ENCODE results near the gene CYREN. TPM values are rescaled to one million over a fixed set of nuclear protein-coding genes. Genes with fewer than 3 reads are reported as not detected.
A peak's percentile ranks its signal among the peaks of the same experiment; 100 is the strongest.
"Not testable (repeated sequence)": the region's sequence is repeated elsewhere in the genome, so short reads cannot be mapped to it uniquely, and the experiment has no call there.

The CYREN gene
- total RNA-seq, 1 experiment from 2014 or later: 84.8 TPM

DNA sequence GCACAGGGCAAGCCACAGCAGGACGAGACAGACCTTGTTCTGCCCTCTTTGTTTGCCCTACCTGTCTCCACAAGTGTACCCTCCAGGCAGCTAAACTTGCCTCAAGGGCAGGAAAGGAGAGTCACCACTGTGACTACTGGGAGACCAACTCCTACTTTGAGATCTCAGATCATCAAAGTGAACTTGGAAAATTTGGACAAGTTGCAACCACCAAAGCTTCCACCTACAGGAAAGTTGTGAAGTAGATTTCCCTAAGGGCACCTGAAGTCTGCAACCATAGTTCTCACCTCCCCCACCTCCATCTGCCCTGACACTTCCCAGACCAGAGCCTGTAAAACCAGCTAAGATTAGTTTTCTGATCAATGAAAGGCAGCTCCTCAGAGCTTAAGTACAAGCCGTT is 43.3 kb upstream of the CYREN start:
- no peak overlapping the region for H3K27ac Mint-ChIP-seq (ENCODE audit: unreplicated experiment)
- TF ChIP-seq, protein P1, sequence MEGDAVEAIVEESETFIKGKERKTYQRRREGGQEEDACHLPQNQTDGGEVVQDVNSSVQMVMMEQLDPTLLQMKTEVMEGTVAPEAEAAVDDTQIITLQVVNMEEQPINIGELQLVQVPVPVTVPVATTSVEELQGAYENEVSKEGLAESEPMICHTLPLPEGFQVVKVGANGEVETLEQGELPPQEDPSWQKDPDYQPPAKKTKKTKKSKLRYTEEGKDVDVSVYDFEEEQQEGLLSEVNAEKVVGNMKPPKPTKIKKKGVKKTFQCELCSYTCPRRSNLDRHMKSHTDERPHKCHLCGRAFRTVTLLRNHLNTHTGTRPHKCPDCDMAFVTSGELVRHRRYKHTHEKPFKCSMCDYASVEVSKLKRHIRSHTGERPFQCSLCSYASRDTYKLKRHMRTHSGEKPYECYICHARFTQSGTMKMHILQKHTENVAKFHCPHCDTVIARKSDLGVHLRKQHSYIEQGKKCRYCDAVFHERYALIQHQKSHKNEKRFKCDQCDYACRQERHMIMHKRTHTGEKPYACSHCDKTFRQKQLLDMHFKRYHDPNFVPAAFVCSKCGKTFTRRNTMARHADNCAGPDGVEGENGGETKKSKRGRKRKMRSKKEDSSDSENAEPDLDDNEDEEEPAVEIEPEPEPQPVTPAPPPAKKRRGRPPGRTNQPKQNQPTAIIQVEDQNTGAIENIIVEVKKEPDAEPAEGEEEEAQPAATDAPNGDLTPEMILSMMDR (IDR thresholded peaks at IDR 0.05; ENCODE audit: unreplicated experiment): no peak
- peaks cover 22% of the 10 kb centered on the region for H3K36me3 Mint-ChIP-seq (ENCODE audit: insufficient read depth, unreplicated experiment)
- CTCF ChIA-PET: interaction anchor here (1.3 kb wide), 1 partner anchor 60 kb away, joined by 4 read pairs; no protein-coding TSS in a partner anchor
- no peak overlapping the region for H3K4me3 Mint-ChIP-seq (ENCODE audit: low read depth, unreplicated experiment)
- DNase-seq: no peak
- H3K27me3 Mint-ChIP-seq (ENCODE audit: unreplicated experiment): no peaks in the 10 kb centered on the region
- no peaks in the 10 kb centered on the region for H3K9me3 Mint-ChIP-seq (ENCODE audit: low read depth, unreplicated experiment)
- no TSS peak for BruUV-seq (replicated peaks)
- intact Hi-C loops (cut with micrococcal nuclease; ENCODE audit: unreplicated experiment): no loop called here
- peaks cover 33% of the 10 kb centered on the region for H3K4me1 Mint-ChIP-seq (ENCODE audit: low read depth, unreplicated experiment)

DNA sequence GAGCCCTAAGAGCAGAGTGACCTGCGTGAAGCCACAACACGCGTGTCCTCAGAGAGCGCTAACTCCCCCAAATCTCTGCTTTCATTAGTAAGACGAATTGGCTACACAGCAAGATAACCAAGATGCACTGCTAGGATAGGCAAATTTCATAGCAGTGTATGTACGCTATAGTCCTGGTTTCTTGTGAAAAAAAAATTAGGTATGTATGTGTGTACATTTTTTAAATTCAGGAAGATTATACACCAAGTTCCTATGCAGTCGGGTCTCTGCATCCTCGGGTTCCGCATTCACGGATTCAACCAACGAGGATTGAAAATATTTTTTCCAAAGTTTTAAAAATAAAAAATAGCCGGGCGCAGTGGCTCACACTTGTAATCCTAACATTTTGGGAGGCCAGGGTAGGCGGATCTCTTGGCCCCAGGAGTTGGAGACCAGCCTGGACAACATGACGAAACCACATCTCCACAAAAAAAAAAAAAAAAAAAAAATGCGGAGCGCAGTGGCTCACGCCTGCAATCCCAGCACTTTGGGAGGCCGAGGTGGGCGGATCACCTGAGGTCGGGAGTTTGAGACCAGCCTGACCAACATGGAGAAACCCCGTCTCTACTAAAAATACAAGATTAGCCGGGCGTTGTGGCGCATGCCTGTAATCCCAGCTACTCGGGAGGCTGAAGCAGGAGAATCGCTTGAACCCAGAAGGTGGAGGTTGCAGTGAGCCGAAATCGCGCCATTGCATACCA is 41.6 kb upstream of the CYREN start:
- peaks cover 16% of the 10 kb centered on the region for H3K36me3 Mint-ChIP-seq (ENCODE audit: insufficient read depth, unreplicated experiment)
- H3K27me3 Mint-ChIP-seq (ENCODE audit: unreplicated experiment); H3K9me3 Mint-ChIP-seq (ENCODE audit: low read depth, unreplicated experiment); DNase-seq; intact Hi-C loops (cut with micrococcal nuclease; ENCODE audit: unreplicated experiment); BruUV-seq (replicated peaks): not testable (repeated sequence)
- H3K27ac Mint-ChIP-seq (ENCODE audit: unreplicated experiment): peak overlapping the region; percentile 66
- CTCF ChIA-PET: interaction anchor here (0.7 to 1.0 kb wide), 3 partner anchors 41 to 577 kb away, joined by 4 read pairs; no protein-coding TSS in a partner anchor
- H3K4me3 Mint-ChIP-seq (ENCODE audit: low read depth, unreplicated experiment): peak overlapping the region; percentile 92
- H3K4me1 Mint-ChIP-seq (ENCODE audit: low read depth, unreplicated experiment): peaks cover 37% of the 10 kb centered on the region

DNA sequence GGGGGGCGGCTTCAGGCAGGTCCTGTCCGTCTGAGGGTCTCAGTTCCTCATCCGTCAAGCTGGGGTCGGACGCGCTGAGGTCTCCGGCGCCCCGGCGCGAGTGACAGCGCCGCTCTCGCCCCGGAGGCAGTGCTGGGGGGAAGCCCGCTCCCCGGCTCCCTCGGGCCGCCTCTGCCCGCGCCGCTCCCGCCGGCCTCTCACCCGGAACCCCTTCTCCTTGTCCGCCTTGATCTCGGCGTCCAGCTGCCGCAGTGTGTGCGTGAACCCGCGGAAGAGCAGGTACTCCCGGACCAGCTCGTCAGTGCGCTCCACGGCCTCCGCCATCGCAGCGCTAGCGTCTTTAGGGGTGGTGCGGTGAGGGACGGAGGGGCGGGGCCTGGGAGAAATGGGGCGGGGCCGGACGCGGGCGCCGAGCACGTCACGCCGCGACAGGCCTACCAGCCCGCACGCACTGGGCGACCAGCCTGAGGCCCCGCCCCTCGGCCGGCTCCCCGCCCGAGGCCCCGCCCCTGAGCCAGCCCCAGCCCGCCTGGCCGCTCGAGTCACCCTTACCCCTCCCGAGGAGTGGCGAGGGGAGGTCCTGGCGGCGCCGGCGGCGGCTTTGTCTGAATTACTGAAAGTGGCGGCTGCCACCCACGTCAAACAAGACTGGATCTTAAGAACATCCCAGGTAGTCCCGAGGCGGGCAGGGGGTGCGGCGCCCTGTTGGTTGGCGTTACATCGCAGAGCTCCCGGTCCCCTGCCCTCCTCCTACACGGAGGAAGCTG is 40.9 kb upstream of the CYREN start, which contains the start of gene WDR91:
TSS of gene WDR91 (minus strand) at position 348 of the 767 bp plus-strand sequence. CDS start at position 324, 24 bp downstream.
- Mint-ChIP-seq H3K27ac (ENCODE audit: unreplicated experiment) (peak within 1 kb of the TSS; percentile 66), H3K4me3 (ENCODE audit: low read depth, unreplicated experiment) (peak within 1 kb of the TSS; percentile 92), H3K27me3 (ENCODE audit: unreplicated experiment) (no peaks in the 10 kb centered on the region), H3K9me3 (ENCODE audit: low read depth, unreplicated experiment) (no peaks in the 10 kb centered on the region), H3K36me3 (ENCODE audit: insufficient read depth, unreplicated experiment) (peaks cover 16% of the 10 kb centered on the region), H3K4me1 (ENCODE audit: low read depth, unreplicated experiment) (peaks cover 37% of the 10 kb centered on the region)
- CTCF ChIA-PET: interaction anchor here (1.0 to 1.3 kb wide), 2 partner anchors 13 to 63 kb away, joined by 3 to 4 read pairs; no protein-coding TSS in a partner anchor
- intact Hi-C loops (cut with micrococcal nuclease; ENCODE audit: unreplicated experiment): no loop called here
- DNase-seq: peak; percentile 92
- TF ChIP-seq, protein P1 (IDR thresholded peaks at IDR 0.05; ENCODE audit: unreplicated experiment): no peak
- no TSS peak for BruUV-seq (replicated peaks)

DNA sequence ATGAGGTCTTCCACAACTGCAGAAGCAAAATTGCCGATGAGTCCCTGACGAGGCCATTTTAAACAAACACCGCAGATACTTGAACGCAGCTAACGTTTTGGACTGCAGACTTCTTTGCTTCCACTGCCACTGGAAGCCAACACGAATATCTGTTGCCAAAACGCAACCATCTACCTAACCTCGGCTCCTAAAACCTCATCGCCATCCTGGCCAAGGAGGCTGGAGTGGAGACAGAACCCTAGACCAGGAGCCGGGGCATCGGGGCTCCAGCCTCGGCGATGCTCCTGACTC is 40.3 kb upstream of the CYREN start:
- no peak for DNase-seq
- CTCF ChIA-PET: interaction anchor here (1.0 to 1.3 kb wide), 2 partner anchors 12 to 63 kb away, joined by 3 to 4 read pairs; no protein-coding TSS in a partner anchor
- Mint-ChIP-seq H3K36me3 (ENCODE audit: insufficient read depth, unreplicated experiment) (peaks cover 16% of the 10 kb centered on the region), H3K4me3 (ENCODE audit: low read depth, unreplicated experiment) (peak overlapping the region; percentile 92), H3K4me1 (ENCODE audit: low read depth, unreplicated experiment) (peaks cover 37% of the 10 kb centered on the region), H3K9me3 (ENCODE audit: low read depth, unreplicated experiment) (no peaks in the 10 kb centered on the region), H3K27ac (ENCODE audit: unreplicated experiment) (peak overlapping the region; percentile 66), H3K27me3 (ENCODE audit: unreplicated experiment) (no peaks in the 10 kb centered on the region)
- intact Hi-C loops (cut with micrococcal nuclease; ENCODE audit: unreplicated experiment): no loop called here
- BruUV-seq (replicated peaks): no TSS peak
- TF ChIP-seq, protein P1 (IDR thresholded peaks at IDR 0.05; ENCODE audit: unreplicated experiment): no peak

All from Calu3 (cell line).